Measurements from ENCODE around the gene NFIA. TPM values are rescaled to one million over a fixed set of nuclear protein-coding genes. Genes with fewer than 3 reads are reported as not detected.

The NFIA gene
- total and polyA plus RNA-seq, 10 of the 15 experiments (the other 5 are each of a cell fraction or from before 2014, with no cell fraction given), result 0.10 to 0.16 TPM; not detected in 8

GRCh38 chr1:61247881-61248752, 165.8 kb downstream of the NFIA start:
- TF ChIP-seq WRNIP1 (IDR thresholded peaks at IDR 0.05; ENCODE audit: borderline replicate concordance, low read depth, low read length) (no peak), CHD4 (IDR thresholded peaks at IDR 0.05) (no peak)
- Histone ChIP-seq H3K4me2 (ENCODE audit: control insufficient read depth, insufficient read depth) (no peak overlapping the region), H3K9me3 (replicated peaks; ENCODE audit: control insufficient read depth, insufficient read depth, low read length) (no peaks in the 10 kb centered on the region), H3K79me2 (ENCODE audit: control insufficient read depth, insufficient read depth, low read length) (no peaks in the 10 kb centered on the region), H3K4me1 (ENCODE audit: control insufficient read depth, insufficient read depth, low read length) (no peaks in the 10 kb centered on the region), H3K27me3 (replicated peaks in 1 of 2; ENCODE audit: control insufficient read depth in 2 of 2, insufficient read depth in 2 of 2, low read length in 1 of 2) (no peaks in the 10 kb centered on the region), H3K36me3 (ENCODE audit: control insufficient read depth in 2 of 2, insufficient read depth in 2 of 2, low read length in 1 of 2) (no peaks in the 10 kb centered on the region), H3K9ac (ENCODE audit: control insufficient read depth, insufficient read depth, low read length) (no peak overlapping the region), H2AFZ (ENCODE audit: control insufficient read depth, low read depth, low read length) (no peak overlapping the region), H3K4me3 (no peak overlapping the region), H4K20me1 (ENCODE audit: control insufficient read depth, insufficient read depth) (no peaks in the 10 kb centered on the region), H3K27ac (ENCODE audit: control insufficient read depth, insufficient read depth) (no peak overlapping the region)
- in situ Hi-C loops (cut with MboI) (no loop called here), intact Hi-C loops (cut with micrococcal nuclease; ENCODE audit: unreplicated experiment) (no loop called here)
- no peak for FAIRE-seq
- SMC1A ChIA-PET (ENCODE audit: uncharacterized antibody, unreplicated experiment), result interaction anchor here (1.2 kb wide), 2 partner anchors 10 to 26 kb away, joined by 3 read pairs; no protein-coding TSS in a partner anchor
- RAD21 ChIA-PET (ENCODE audit: unreplicated experiment), result no interaction called here
- ATAC-seq, result no peak
- no peak for DNase-seq (ENCODE audit: low read depth, low spot score)
- CTCF ChIA-PET, result no interaction called here
- POLR2A ChIA-PET, result no interaction called here
- no TSS peak for BruUV-seq (replicated peaks)
- WGBS (ENCODE audit: insufficient coverage, insufficient replicate concordance, low lambda C conversion rate, missing lambda C conversion rate), result 44% methylated on average over 6 of the region's 6 CpGs

- Histone ChIP-seq H3K4me3 (no peak overlapping the region), H3K27me3 (replicated peaks in 1 of 2; ENCODE audit: control insufficient read depth in 2 of 2, insufficient read depth in 2 of 2, low read length in 1 of 2) (no peaks in the 10 kb centered on the region), H4K20me1 (ENCODE audit: control insufficient read depth, insufficient read depth) (no peaks in the 10 kb centered on the region), H3K4me1 (ENCODE audit: control insufficient read depth, insufficient read depth, low read length) (no peaks in the 10 kb centered on the region), H3K9ac (ENCODE audit: control insufficient read depth, insufficient read depth, low read length) (no peak overlapping the region), H3K79me2 (ENCODE audit: control insufficient read depth, insufficient read depth, low read length) (no peaks in the 10 kb centered on the region), H3K27ac (ENCODE audit: control insufficient read depth, insufficient read depth) (no peak overlapping the region), H3K9me3 (replicated peaks; ENCODE audit: control insufficient read depth, insufficient read depth, low read length) (no peaks in the 10 kb centered on the region), H3K36me3 (ENCODE audit: control insufficient read depth in 2 of 2, insufficient read depth in 2 of 2, low read length in 1 of 2) (no peaks in the 10 kb centered on the region), H2AFZ (ENCODE audit: control insufficient read depth, low read depth, low read length) (no peak overlapping the region), H3K4me2 (ENCODE audit: control insufficient read depth, insufficient read depth) (no peak overlapping the region)
- CTCF ChIA-PET, result no interaction called here
- in situ Hi-C loops (cut with MboI), result no loop called here
- RAD21 ChIA-PET (ENCODE audit: unreplicated experiment), result no interaction called here
- SMC1A ChIA-PET (ENCODE audit: uncharacterized antibody, unreplicated experiment), result interaction anchor here (0.9 kb wide), 1 partner anchor 151 kb away, joined by 3 read pairs; no protein-coding TSS in a partner anchor
- BruUV-seq (replicated peaks), result no TSS peak
- DNase-seq (ENCODE audit: low read depth, low spot score) (no peak), ATAC-seq (no peak), FAIRE-seq (no peak)
- POLR2A ChIA-PET, result no interaction called here
- 68% methylated on average over 5 of the region's 5 CpGs for WGBS (ENCODE audit: insufficient coverage, insufficient replicate concordance, low lambda C conversion rate, missing lambda C conversion rate)
- TF ChIP-seq SPI1 (IDR thresholded peaks at IDR 0.05; ENCODE audit: borderline replicate concordance, insufficient read depth, low read depth, low read length) (no peak), JUND (IDR thresholded peaks at IDR 0.05; ENCODE audit: low read depth, low read length) (no peak), MTA2 (IDR thresholded peaks at IDR 0.05; ENCODE audit: low read depth) (no peak), RCOR1 (conservative IDR thresholded peaks at IDR 0.05; ENCODE audit: low read depth, low read length) (no peak)
- intact Hi-C loops (cut with micrococcal nuclease; ENCODE audit: unreplicated experiment), result no loop called here
These were observed 168.6 kb downstream of the NFIA start for GRCh38 chr1:61250933-61251332.

Data from GM12878 (cell line).